Measurements from ENCODE around the gene WEE2.
A peak's percentile ranks its signal among the peaks of the same experiment; 100 is the strongest.

The WEE2 gene

GRCh38 chr7:141691540-141691939 is 16.6 kb upstream of the WEE2 start:
- no peak for DNase-seq (ENCODE audit: low spot score)

- no peak for DNase-seq (ENCODE audit: low spot score)
These were observed 16.2 kb upstream of the WEE2 start for GRCh38 chr7:141691961-141692360.

- DNase-seq (ENCODE audit: low spot score): no peak
These were observed 15.1 kb upstream of the WEE2 start for GRCh38 chr7:141693082-141693481.

- no peak for DNase-seq (ENCODE audit: low spot score)
These were observed 12.3 kb upstream of the WEE2 start for GRCh38 chr7:141695803-141696289.

- no peak for DNase-seq (ENCODE audit: low spot score)
These were observed 11.8 kb upstream of the WEE2 start for GRCh38 chr7:141696348-141696747.

GRCh38 chr7:141697211-141697871 is 10.8 kb upstream of the WEE2 start:
- no peak for DNase-seq (ENCODE audit: low spot score)

- no peak for DNase-seq (ENCODE audit: low spot score)
These were observed 9.7 kb upstream of the WEE2 start for GRCh38 chr7:141698247-141699015.

- no peak for DNase-seq (ENCODE audit: low spot score)
These were observed 8.3 kb upstream of the WEE2 start for GRCh38 chr7:141699860-141700259.

- DNase-seq (ENCODE audit: low spot score): no peak
These were observed 7.8 kb upstream of the WEE2 start for GRCh38 chr7:141700296-141700847.

GRCh38 chr7:141700848-141701371 is 7.2 kb upstream of the WEE2 start:
- peak; percentile 29 for DNase-seq (ENCODE audit: low spot score)

- peak; percentile 58 for DNase-seq (ENCODE audit: low spot score)
These were observed 6.6 kb upstream of the WEE2 start for GRCh38 chr7:141701489-141702046.

GRCh38 chr7:141702047-141702567 is 6.0 kb upstream of the WEE2 start, which contains the start of gene DENND11:
DENND11 (minus strand) TSS chr7:141702166; CDS start chr7:141702153, 13 bp downstream.
- DNase-seq (ENCODE audit: low spot score): peak; percentile 86

GRCh38 chr7:141702892-141703291 is 5.3 kb upstream of the WEE2 start:
- no peak for DNase-seq (ENCODE audit: low spot score)

- no peak for DNase-seq (ENCODE audit: low spot score)
These were observed 4.0 kb upstream of the WEE2 start for GRCh38 chr7:141704112-141704511.

GRCh38 chr7:141704741-141705140 is 3.4 kb upstream of the WEE2 start:
- no peak for DNase-seq (ENCODE audit: low spot score)

GRCh38 chr7:141706239-141707064 is 1.7 kb upstream of the WEE2 start:
- DNase-seq (ENCODE audit: low spot score): no peak

- DNase-seq (ENCODE audit: low spot score): no peak
These were observed 1.2 kb downstream of the WEE2 start for GRCh38 chr7:141709318-141709717.

- DNase-seq (ENCODE audit: low spot score): no peak
These were observed 1.6 kb downstream of the WEE2 start for GRCh38 chr7:141709749-141710148.

- DNase-seq (ENCODE audit: low spot score): no peak
These were observed 2.1 kb downstream of the WEE2 start for GRCh38 chr7:141710301-141710700.

- no peak for DNase-seq (ENCODE audit: low spot score)
These were observed 4.6 kb downstream of the WEE2 start for GRCh38 chr7:141712603-141713255.

- DNase-seq (ENCODE audit: low spot score): no peak
These were observed 5.7 kb downstream of the WEE2 start for GRCh38 chr7:141713890-141714289.
